Measurements from ENCODE around the gene FMC1.

DNA sequence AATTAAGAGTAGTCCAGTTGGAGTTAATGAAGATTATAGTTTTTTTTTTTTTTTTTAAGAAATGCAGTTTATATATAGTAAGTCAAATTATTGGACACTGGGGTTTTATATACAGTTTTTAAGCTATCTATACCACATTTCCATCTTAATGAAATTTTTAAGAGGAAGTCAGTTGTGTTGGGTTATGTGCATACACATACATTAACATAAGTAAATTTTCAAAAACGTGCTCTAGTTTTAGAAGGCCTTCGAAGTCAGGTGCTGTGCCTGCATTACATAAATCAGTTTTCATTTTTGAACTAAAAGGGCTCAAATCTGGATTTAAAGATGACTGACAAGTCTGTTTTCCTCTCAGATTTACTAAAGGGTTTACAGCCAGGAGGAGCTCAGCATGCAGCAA, 47.6 kb upstream of the FMC1 start:
- TF ChIP-seq, protein P1, sequence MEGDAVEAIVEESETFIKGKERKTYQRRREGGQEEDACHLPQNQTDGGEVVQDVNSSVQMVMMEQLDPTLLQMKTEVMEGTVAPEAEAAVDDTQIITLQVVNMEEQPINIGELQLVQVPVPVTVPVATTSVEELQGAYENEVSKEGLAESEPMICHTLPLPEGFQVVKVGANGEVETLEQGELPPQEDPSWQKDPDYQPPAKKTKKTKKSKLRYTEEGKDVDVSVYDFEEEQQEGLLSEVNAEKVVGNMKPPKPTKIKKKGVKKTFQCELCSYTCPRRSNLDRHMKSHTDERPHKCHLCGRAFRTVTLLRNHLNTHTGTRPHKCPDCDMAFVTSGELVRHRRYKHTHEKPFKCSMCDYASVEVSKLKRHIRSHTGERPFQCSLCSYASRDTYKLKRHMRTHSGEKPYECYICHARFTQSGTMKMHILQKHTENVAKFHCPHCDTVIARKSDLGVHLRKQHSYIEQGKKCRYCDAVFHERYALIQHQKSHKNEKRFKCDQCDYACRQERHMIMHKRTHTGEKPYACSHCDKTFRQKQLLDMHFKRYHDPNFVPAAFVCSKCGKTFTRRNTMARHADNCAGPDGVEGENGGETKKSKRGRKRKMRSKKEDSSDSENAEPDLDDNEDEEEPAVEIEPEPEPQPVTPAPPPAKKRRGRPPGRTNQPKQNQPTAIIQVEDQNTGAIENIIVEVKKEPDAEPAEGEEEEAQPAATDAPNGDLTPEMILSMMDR (conservative IDR thresholded peaks at IDR 0.05) = no peak
- no peak for TF ChIP-seq ZFX (IDR thresholded peaks at IDR 0.05)

All from C4-2B (cell line).